ENCODE data around the gene PTPRN2.

Gene PTPRN2

DNA sequence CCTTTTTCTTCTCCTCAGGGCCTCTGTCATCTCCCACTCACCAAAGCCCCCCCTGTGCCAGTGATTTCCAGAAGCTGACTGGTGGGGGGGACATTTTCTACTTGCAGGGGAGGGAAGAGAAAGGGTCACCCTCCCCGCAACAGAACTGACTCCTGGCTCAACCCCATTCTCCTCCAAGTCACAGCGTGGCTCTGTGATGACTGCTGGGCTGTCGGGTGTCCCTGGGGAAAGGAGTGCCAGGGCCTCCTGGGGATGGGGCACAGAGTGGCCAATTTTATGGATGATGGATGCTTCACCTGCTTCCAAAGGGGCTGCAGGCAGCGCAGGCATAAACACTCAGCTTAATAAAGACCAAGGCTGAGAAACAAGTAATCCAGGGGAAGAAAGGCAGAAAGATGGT is 523.0 kb downstream of the PTPRN2 start:
- DNase-seq (ENCODE audit: low spot score): no peak
- in situ Hi-C loops (cut with MboI; ENCODE audit: low pct_unique_long_range_greater_than_20kb, low sequenced_read_pairs, unreplicated experiment): no loop called here

DNA sequence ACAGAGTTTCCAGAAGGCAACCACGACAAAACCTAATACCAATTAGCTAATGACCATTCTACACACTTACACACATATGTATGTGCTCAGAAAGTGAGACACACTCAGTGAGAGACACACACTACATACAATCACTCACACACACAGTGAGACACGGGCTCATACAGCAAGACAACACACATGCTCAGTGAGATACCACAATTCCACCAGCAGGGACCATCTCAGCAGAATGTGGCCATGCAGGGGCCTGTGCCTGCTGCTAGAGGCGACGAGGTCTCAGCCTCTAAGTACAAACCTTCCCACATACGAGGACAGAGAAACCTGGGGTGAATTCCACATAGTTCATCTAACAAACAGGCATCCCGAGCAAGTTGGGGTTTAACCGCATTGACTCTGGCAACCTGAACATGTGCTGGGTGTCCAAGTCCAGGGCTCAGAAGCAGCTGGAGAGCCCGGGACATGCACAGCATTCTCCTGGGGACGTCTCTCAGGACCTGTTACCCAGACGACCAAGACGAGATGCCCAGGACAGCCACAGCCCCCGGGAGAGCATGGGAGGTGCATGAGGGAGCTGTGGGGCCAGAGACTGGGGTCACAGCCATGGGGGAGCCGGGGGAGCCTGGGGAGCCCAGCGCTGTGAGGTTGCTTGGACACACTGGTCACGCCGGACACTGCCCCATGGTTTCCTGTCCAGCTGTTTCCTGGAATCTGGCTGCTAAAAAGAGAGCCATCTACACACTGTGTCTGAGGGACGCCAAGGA is 523.6 kb downstream of the PTPRN2 start:
- DNase-seq (ENCODE audit: low spot score): no peak
- in situ Hi-C loops (cut with MboI; ENCODE audit: low pct_unique_long_range_greater_than_20kb, low sequenced_read_pairs, unreplicated experiment): no loop called here
- TF ChIP-seq, protein P1, sequence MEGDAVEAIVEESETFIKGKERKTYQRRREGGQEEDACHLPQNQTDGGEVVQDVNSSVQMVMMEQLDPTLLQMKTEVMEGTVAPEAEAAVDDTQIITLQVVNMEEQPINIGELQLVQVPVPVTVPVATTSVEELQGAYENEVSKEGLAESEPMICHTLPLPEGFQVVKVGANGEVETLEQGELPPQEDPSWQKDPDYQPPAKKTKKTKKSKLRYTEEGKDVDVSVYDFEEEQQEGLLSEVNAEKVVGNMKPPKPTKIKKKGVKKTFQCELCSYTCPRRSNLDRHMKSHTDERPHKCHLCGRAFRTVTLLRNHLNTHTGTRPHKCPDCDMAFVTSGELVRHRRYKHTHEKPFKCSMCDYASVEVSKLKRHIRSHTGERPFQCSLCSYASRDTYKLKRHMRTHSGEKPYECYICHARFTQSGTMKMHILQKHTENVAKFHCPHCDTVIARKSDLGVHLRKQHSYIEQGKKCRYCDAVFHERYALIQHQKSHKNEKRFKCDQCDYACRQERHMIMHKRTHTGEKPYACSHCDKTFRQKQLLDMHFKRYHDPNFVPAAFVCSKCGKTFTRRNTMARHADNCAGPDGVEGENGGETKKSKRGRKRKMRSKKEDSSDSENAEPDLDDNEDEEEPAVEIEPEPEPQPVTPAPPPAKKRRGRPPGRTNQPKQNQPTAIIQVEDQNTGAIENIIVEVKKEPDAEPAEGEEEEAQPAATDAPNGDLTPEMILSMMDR (IDR thresholded peaks at IDR 0.05; ENCODE audit: extremely low read depth, insufficient read depth, missing control alignments): no peak

More for the DNA sequence above, 523.0 kb downstream of the PTPRN2 start:
- TF ChIP-seq, protein P1 (IDR thresholded peaks at IDR 0.05; ENCODE audit: extremely low read depth, insufficient read depth, missing control alignments): no peak

DNA sequence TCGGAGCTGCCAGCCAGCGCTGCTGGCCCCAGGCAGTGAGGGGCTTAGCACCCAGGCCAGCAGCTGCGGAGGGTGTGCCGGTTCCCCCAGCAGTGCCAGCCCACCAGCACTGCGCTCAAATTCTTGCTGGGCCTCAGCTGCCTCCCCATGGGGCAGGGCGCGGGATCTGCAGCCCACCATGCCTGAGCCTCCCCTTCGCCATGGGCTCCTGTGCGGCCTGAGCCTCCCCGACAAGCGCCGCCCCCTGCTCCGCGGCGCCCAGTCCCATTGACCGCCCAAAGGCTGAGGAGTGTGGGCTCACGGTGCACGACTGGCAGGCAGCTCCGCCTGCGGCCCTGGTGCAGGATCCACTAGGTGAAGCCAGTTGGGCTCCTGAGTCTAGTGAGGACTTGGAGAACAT is 525.0 kb downstream of the PTPRN2 start:
- no peak for DNase-seq (ENCODE audit: low spot score)
- in situ Hi-C loops (cut with MboI; ENCODE audit: low pct_unique_long_range_greater_than_20kb, low sequenced_read_pairs, unreplicated experiment): no loop called here
- TF ChIP-seq, protein P1 (IDR thresholded peaks at IDR 0.05; ENCODE audit: extremely low read depth, insufficient read depth, missing control alignments): no peak

DNA sequence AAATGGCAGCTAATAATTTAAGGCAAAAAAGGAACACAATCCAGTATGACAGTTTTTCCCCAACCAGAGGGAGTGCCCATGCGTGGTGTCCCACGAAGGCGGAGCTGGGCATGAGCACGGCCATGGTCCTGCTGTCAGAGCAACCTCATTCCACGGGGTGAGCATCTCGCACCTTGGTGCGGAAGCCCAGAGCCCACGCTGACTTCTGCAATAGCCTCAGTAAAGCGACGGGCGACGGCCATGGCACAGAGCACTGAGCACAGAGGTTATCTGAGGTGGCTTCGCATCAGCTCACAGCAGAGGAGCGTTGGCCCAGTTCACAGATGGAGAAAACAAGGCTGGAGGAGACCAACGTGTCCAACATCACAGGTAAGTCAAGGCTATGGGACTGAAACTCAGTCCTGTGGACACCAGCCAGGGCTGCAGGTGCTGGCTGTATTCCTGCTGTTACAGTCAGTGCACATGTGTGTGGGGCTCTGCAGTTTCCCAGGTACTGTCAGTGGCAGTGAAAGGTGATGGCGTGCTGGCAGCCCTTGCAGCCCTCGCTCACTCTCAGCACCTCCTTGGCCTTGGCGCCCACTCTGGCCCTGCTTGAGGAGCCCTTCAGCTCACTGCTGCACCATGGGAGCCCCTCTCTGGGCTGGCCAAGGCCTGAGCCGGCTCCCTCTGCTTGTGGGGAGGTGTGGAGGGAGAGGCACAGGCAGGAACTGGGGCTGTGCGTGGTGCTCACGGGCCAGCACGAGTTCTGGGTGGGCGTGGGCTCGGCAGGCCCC is 525.6 kb downstream of the PTPRN2 start:
- TF ChIP-seq, protein P1 (IDR thresholded peaks at IDR 0.05; ENCODE audit: extremely low read depth, insufficient read depth, missing control alignments): no peak
- in situ Hi-C loops (cut with MboI; ENCODE audit: low pct_unique_long_range_greater_than_20kb, low sequenced_read_pairs, unreplicated experiment): no loop called here
- DNase-seq (ENCODE audit: low spot score): no peak

DNA sequence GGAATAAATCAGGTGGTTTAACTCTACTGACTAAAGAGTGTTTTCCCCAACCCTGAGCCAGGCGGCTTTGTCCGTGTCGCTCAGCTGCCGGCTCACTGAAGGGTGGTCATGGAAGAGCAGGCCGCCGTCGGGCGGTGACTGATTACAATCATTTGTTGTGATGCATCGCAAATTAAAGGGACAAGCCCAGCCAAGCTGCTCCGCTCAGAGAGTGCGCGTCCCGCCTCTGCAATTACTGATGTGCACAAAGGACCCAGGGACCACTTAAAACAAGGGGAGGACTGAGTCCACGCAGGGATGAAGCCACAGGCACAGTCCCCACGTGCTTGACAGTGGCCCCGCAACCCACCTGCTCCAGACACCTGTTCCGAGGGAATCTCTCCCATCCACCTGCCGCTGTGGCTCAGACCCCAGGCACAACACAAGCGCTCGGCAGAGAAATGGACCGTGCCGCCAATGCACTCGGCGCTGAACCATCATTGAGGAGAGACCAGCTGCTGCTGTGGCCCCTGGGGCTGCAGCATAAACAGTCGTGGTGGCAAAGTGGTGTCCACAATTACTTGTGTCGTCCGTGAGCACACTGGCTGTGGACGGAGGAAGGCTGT is 526.5 kb downstream of the PTPRN2 start:
- DNase-seq (ENCODE audit: low spot score): no peak
- in situ Hi-C loops (cut with MboI; ENCODE audit: low pct_unique_long_range_greater_than_20kb, low sequenced_read_pairs, unreplicated experiment): no loop called here
- TF ChIP-seq, protein P1 (IDR thresholded peaks at IDR 0.05; ENCODE audit: extremely low read depth, insufficient read depth, missing control alignments): no peak

DNA sequence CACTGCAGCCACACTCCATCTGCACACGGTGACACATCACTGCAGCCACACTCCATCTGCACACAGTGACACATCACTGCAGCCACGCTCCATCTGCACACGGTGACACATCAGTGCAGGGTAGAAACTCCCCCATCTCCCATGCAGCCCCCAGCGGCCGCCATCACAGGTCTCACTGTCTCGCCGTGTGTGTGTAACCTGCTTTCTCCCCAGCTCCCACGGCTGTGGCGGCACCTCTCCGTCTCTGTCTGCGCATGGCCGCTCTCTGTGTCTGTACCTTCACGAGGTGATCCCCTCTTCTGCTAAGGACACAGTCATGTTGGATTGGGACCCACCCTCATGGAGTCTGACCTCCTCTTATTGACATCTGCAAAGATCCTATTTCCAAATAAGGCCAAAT is 527.4 kb downstream of the PTPRN2 start:
- in situ Hi-C loops (cut with MboI; ENCODE audit: low pct_unique_long_range_greater_than_20kb, low sequenced_read_pairs, unreplicated experiment): no loop called here
- TF ChIP-seq, protein P1 (IDR thresholded peaks at IDR 0.05; ENCODE audit: extremely low read depth, insufficient read depth, missing control alignments): no peak

More for the DNA sequence above, 527.4 kb downstream of the PTPRN2 start:
- DNase-seq (ENCODE audit: low spot score): no peak
